AG09309 (cell line): ENCODE results near the gene ABL1.
A peak's percentile ranks its signal among the peaks of the same experiment; 100 is the strongest.

Source experiments
- DNase-seq: peaks from one replicate; pipeline ENCODE4 v3.0.0-alpha.2; 2010; ENCODE audit warnings: low read depth
- H3K4me3 ChIP-seq: 2 replicates; pipeline ENCODE4 v1.5.1; 2011; ENCODE audit warnings: mild to moderate bottlenecking, low read depth, low read length, moderate library complexity; ENCODE audit not compliant: control insufficient read depth
- CTCF ChIP-seq: IDR thresholded peaks from 2 replicates; pipeline ENCODE4 v1.5.1; 2011; ENCODE audit warnings: mild to moderate bottlenecking, low read depth, low read length, inconsistent platforms; ENCODE audit not compliant: insufficient read depth, control insufficient read depth; ENCODE audit errors: missing control alignments

Gene ABL1

DNA sequence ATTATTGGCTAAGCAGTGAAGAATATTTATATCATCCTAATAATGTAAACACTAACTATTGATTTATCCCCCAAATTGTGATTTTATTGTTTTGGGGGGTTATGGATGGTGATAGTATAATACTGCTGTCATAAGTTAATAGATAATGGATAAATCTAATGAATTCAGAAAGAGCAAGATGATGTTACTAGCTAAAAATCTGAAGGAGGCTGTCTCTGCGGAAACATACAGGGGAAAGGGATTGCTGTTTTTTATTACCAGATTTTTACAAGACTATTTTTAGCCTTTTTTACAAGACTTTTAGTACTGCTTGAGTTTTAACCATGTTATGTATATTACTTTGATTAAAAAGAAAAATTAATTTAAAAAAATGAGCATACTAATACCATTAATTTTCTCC is 5.3 kb upstream of the ABL1 start:
- DNase-seq, result no peak
- no peak for TF ChIP-seq CTCF
- H3K4me3 ChIP-seq, result no peak overlapping the region

DNA sequence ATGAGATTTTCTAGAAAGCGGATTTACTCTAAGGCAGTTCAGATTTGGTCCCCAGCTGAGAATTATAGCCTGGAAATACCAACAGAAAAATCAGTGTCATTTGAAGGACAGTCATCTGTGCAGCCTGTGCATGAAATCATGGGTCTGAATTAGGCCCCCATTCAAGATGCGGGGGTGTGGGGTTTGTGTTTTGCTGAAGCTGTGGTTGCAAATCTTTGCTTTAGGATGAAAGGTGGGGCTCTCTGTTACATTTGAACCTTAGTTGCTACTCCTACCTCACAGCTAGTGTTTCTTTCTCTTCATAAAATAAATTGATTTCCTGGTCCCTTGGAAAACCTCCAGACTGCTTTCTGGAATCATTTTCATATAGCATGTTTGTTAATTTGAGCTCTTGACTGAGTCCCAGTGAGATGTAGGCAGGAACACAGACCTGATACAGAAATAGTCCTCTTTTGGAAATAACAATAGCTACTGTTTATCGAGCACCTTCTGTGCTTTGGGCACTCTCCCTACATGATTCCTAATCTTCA is 4.8 kb upstream of the ABL1 start:
- no peak for TF ChIP-seq CTCF
- no peak overlapping the region for H3K4me3 ChIP-seq

GRCh38 chr9:130831077-130831476 is 4.0 kb upstream of the ABL1 start:
- no peak for DNase-seq
- H3K4me3 ChIP-seq, result no peak overlapping the region
- TF ChIP-seq CTCF, result no peak

More for the DNA sequence above, 4.8 kb upstream of the ABL1 start:
- no peak for DNase-seq

GRCh38 chr9:130833031-130833990 is 1.7 kb upstream of the ABL1 start:
- TF ChIP-seq CTCF, result no peak
- no peak overlapping the region for H3K4me3 ChIP-seq
- DNase-seq, result no peak

- no peak for DNase-seq
- peak overlapping the region; percentile 65 for H3K4me3 ChIP-seq
- TF ChIP-seq CTCF, result no peak
Observed at GRCh38 chr9:130835441-130836298, 616 bp downstream of the ABL1 start.

DNA sequence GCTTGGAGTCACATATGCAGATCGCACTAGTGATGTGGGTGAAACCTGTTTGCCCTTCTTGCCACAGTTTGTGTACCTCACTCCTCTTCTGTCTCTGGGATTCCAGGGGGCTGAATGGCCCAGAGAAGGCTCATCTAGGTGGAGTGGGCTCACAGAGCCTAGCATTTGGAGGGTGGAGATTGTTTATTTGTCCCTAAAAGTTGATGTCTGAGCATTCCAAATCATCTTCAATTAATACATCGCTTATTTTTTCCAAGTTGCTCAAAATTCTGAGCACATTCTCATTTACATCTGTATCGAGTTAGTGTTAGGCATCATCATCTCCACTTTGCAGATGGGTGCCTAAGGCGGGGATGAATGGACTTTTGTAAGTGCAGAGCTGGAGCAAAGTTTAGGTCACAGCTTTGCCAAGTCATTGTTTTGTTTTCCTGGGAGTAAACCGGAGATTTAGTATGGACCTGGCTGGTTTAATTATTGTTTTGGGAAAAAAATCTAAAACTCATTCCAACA is 2.0 kb downstream of the ABL1 start:
- no peak for TF ChIP-seq CTCF
- DNase-seq, result no peak
- H3K4me3 ChIP-seq, result peak overlapping the region; percentile 65
